ENCODE data around the gene PDE6A.
"Not testable (repeated sequence)": the region's sequence is repeated elsewhere in the genome, so short reads cannot be mapped to it uniquely, and the experiment has no call there.

The PDE6A gene

DNA sequence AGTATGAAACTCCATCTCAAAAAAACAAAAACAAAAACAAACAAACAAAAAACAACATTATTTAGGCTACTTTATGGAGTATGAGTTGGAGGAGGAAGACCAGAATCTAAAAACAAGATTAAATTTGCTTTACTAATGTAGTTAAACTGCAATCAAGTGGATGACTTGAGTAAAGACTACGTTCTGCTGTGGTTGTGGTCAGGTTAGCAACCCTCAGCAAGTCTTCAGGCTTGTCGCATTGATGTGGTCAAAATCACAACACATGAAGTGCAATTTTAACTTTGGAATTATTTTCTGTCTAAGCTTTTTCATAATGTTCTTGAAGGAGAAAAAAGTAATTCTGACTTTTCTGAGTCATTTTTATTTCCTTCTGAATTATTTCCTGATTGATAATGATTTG lies 43.1 kb downstream of the PDE6A start:
- H3K4me1 Mint-ChIP-seq (ENCODE audit: low read depth), result peaks cover 4% of the 10 kb centered on the region
- no peaks in the 10 kb centered on the region for H3K36me3 Mint-ChIP-seq
- H3K9me3 Mint-ChIP-seq (ENCODE audit: low read depth), result no peaks in the 10 kb centered on the region
- peaks cover 8% of the 10 kb centered on the region for H3K27me3 Mint-ChIP-seq
- H3K4me3 Mint-ChIP-seq, result no peak overlapping the region
- H3K27ac Mint-ChIP-seq, result no peak overlapping the region

DNA sequence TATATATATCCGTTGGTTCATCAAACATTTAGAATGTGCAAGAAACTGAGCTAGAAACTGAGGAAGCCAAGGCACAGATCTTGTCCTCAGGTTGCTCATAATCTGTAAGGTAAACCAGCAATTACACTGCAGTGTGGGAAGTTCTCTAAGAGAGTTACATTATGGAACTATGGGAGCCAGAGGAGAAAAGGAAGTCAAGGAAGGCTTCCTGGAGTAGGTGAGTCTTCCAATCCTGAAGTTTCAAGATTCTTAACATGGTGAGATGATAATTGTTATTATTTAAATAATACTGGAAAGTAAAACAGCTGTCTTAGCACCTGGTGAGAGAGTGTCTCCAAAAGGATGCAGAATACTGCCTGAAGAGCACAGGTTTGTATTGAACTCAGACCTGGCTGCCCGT lies 44.2 kb downstream of the PDE6A start:
- Mint-ChIP-seq H3K27me3 (peaks cover 7% of the 10 kb centered on the region), H3K36me3 (no peaks in the 10 kb centered on the region), H3K9me3 (ENCODE audit: low read depth) (no peaks in the 10 kb centered on the region), H3K4me3 (no peak overlapping the region), H3K4me1 (ENCODE audit: low read depth) (peaks cover 4% of the 10 kb centered on the region), H3K27ac (no peak overlapping the region)

DNA sequence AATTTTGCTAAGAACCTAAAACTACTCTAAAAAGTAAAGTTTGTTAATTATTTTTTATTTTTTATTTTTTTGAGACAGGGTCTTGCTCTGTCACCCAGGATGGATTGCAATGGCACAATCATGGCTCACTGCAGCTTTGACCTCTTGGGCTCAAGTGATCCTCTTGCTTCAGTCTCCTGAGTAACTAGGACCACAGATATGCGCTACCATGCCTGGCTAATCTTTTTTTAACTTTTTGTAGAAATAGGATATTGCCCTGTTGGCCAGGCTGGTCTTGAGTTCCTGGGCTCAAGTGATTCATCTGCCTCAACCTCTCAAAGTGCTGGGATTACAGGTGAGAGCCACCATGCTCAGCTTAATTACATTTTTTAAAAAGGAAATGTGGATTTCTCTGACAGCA lies 45.8 kb downstream of the PDE6A start:
- Mint-ChIP-seq H3K4me3 (no peak overlapping the region), H3K36me3 (no peaks in the 10 kb centered on the region), H3K4me1 (ENCODE audit: low read depth) (peaks cover 4% of the 10 kb centered on the region), H3K9me3 (ENCODE audit: low read depth) (no peaks in the 10 kb centered on the region), H3K27me3 (peaks cover 4% of the 10 kb centered on the region), H3K27ac (no peak overlapping the region)

DNA sequence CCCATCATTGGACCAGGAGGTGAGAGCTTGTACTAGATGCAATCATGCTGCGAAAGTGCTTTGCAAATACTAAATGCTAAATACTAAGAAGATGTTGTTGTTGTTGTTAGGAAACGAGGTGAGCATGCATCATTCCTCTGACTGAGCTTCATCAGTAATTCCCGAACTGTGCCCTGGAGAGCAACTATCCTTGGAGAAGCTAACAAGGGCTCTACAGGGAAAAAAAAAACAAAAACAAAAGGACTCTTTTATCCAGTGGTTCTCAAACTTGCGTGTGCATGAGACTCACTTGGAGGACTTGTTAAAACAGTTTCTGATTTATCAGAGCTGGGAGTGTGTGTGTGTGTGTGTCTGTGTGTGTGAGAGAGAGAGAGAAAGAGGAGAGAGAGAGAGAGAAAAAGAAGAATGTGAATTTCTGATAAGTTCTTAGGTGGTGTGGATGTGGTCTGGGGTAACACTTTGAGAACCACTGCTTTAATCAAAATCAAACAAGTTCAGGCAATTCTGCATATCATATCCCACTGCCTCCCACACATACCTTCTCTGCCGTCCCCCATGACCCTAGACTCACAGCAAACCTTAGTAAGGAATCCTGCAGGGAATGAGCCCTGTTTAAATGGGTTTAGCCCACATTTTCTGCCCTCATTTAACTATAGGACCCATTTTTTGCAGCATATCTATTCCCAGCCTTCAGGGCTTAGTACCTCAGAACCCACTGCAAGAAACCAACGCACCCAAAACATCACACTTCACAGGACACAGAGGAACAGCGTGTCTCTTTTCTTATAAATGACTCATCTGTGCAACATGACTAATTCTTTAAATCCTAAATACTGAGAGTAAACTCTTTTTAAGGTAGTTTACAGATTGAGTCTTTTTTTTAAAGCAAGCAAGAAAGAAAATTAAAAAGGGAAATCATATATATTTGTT lies 48.9 kb downstream of the PDE6A start:
- no peak overlapping the region for H3K27ac Mint-ChIP-seq
- H3K4me1 Mint-ChIP-seq (ENCODE audit: low read depth), result no peaks in the 10 kb centered on the region
- no peaks in the 10 kb centered on the region for H3K36me3 Mint-ChIP-seq
- H3K27me3 Mint-ChIP-seq, result peaks cover 4% of the 10 kb centered on the region
- no peak overlapping the region for H3K4me3 Mint-ChIP-seq
- H3K9me3 Mint-ChIP-seq (ENCODE audit: low read depth), result no peaks in the 10 kb centered on the region

DNA sequence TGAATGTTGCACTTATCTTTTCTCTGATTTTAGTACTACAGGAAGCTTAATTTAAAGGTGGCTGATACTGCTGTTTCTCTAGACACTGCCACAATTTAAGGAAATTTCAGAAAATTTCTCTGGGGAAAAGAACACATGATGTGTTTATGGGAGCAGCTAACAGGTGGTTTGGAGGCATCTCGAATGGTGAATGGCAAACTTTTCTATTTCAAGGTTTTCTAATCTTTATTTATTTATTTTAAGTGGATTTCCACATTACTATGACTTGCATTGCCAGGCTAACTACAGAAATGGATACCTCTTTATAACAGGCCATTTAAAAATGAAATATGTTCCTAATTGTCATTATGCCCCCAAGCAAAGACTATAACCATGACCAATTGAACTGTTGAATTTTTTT lies 50.4 kb downstream of the PDE6A start:
- Mint-ChIP-seq H3K9me3 (ENCODE audit: low read depth) (no peaks in the 10 kb centered on the region), H3K27ac (no peak overlapping the region), H3K4me1 (ENCODE audit: low read depth) (no peaks in the 10 kb centered on the region), H3K27me3 (peaks cover under 1% of the 10 kb centered on the region), H3K36me3 (no peaks in the 10 kb centered on the region), H3K4me3 (no peak overlapping the region)

DNA sequence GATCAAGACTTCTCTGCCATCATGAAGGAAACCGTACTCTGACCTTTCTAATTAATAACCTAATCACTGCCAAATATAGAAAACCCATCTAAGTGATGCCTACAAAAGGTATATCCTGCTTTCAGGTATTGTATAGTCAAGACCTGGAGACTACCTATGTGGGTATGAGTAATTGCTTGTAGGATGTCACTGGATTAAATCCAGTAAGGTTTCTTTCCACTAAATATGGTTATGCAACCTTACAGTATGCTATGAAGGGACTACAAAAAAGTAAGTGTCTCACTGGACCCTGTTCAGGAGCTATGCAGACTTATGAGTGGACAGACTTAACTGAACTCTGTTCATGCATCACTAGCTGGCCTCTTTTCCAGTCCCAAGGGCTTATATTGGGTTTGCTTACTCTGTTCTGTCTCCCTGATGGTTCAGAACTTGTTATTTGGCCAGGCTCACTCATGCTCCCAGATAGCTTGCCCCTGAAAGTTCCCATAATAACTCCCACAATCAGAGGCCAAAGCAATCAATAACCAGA lies 51.1 kb downstream of the PDE6A start:
- H3K9me3 Mint-ChIP-seq (ENCODE audit: low read depth), result no peaks in the 10 kb centered on the region
- no peaks in the 10 kb centered on the region for H3K36me3 Mint-ChIP-seq
- H3K27me3 Mint-ChIP-seq, result no peaks in the 10 kb centered on the region
- H3K4me3 Mint-ChIP-seq, result no peak overlapping the region
- no peak overlapping the region for H3K27ac Mint-ChIP-seq
- no peaks in the 10 kb centered on the region for H3K4me1 Mint-ChIP-seq (ENCODE audit: low read depth)

DNA sequence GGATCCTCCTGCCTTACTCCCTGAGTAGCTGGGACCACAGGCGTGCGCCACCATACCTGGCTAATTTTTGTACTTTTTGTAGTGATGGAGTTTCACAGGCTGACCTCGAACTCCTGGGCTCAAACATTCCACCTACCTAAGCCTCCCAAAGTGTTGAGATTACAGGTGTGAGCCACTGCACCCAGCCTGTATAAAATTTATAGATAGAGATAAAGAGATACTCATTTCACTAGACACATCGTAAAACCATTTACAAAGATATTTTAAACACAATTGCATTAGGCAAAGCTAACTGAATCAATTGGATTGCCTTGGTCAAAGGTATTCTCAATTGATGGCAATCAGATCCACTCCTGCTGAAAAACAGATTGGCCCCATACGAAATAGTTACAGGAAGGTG lies 52.0 kb downstream of the PDE6A start:
- Mint-ChIP-seq H3K4me3 (no peak overlapping the region), H3K27ac (no peak overlapping the region), H3K27me3 (no peaks in the 10 kb centered on the region), H3K9me3 (ENCODE audit: low read depth) (no peaks in the 10 kb centered on the region), H3K4me1 (ENCODE audit: low read depth) (no peaks in the 10 kb centered on the region), H3K36me3 (no peaks in the 10 kb centered on the region)

DNA sequence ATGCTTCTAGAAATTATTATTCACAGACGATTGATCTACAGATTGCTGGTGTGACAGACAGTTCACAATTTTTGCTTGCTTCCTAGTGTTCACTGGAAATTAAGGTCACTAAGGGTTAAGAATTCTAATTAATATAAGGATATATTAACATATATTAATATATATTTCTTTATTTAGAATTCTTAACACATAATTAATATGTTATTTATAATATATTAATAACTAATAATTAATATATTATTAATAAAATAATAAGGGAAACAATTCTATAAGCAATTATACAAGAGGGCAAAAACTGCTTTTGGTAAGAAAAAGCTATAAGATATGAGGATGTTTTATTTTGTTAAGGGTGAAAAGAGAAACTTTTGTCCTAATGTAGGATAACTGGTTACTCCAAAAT lies 56.3 kb downstream of the PDE6A start:
- H3K27ac Mint-ChIP-seq, result no peak overlapping the region
- H3K27me3 Mint-ChIP-seq, result peaks cover 2% of the 10 kb centered on the region
- no peaks in the 10 kb centered on the region for H3K36me3 Mint-ChIP-seq
- H3K9me3 Mint-ChIP-seq (ENCODE audit: low read depth), result no peaks in the 10 kb centered on the region
- H3K4me1 Mint-ChIP-seq (ENCODE audit: low read depth), result no peaks in the 10 kb centered on the region
- no peak overlapping the region for H3K4me3 Mint-ChIP-seq

DNA sequence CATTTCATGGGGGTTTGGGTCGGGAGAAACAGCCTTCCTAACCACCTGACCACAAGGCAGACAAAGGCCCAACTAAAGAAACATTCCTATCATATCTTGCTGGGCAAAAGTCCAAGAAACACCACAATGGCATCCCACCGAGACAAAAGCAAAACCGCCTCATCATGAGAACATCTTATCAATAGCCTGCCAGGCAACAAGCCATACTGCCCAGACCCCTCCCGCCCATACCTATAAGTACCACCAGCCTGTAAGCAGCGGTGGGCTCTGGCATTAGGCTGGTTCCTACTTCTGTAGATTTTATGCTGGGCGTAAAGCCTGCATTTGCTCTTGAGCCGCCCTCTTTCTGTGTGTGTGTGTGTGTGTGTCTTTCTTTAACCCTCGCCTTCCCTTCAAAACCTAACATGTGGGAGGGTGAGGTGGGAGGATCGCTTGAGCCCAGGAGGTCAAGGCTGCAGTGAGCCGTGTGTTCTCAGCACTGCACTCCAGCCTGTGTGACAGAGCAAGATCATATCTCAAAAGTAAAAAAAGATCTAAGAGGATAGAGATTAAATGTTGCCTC lies 56.9 kb downstream of the PDE6A start:
- H3K4me3 Mint-ChIP-seq, result no peak overlapping the region
- no peak overlapping the region for H3K27ac Mint-ChIP-seq
- H3K27me3 Mint-ChIP-seq, result peaks cover 2% of the 10 kb centered on the region
- no peaks in the 10 kb centered on the region for H3K9me3 Mint-ChIP-seq (ENCODE audit: low read depth)
- no peaks in the 10 kb centered on the region for H3K4me1 Mint-ChIP-seq (ENCODE audit: low read depth)
- no peaks in the 10 kb centered on the region for H3K36me3 Mint-ChIP-seq

DNA sequence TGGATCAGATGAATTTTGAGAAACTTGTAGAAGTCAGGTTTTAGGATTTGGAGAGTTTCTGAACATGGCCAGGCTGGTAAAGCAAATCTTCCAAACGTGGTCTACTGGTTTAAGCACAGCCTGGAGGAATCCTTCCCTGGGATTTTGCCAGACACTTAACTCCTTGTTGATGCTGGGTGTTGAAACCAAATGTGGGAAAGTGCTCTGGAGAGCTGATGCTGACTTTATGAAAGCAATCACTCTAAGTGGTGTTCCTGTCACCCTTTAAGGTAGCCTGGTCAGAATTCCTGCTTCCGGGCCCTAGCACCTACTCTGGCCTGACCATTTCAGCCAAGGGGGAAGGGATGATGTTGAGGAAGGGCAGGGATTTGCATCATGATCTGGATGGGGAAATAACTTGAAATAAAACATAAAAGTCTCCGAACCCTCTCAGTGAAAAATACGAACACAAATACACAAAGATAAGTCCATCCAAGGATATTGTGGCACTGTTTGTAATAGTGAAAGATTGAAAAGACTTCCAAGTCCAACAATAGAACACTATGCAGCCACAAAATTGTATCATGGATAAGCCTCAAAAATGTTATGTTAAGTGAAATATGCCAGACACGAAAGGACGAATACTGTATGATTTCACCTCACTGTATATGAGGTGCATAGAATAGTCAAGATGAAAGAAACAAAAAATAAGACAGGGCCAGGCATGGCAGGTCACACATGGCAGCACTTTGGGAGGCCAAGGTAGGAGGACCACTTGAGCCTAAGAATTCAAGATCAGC lies 57.7 kb downstream of the PDE6A start:
- Mint-ChIP-seq H3K27me3 (peaks cover 2% of the 10 kb centered on the region), H3K36me3 (no peaks in the 10 kb centered on the region), H3K9me3 (ENCODE audit: low read depth) (no peaks in the 10 kb centered on the region), H3K27ac (no peak overlapping the region), H3K4me1 (ENCODE audit: low read depth) (no peaks in the 10 kb centered on the region), H3K4me3 (no peak overlapping the region)

DNA sequence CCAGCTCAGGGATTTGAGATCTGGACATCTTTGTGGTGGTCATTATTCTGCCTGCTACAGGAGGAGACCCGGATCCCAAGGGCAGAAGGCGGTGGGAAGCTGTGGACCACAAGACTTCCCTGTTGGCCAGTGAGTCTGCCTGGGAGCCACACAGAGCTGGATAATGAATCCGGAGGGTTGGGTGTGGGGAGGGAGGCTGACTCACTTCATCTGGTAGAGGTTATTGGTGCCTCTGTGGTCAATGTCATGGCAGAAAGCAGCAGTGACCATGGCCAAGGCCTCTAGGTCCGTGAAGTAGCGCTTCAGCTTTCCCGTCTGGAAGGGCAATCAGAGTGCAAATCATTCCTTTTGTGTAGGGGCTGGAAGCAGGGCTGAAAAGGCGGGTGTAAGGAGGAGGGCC lies 58.5 kb downstream of the PDE6A start:
- Mint-ChIP-seq H3K36me3 (no peaks in the 10 kb centered on the region), H3K9me3 (ENCODE audit: low read depth) (no peaks in the 10 kb centered on the region), H3K4me1 (ENCODE audit: low read depth) (no peaks in the 10 kb centered on the region), H3K4me3 (no peak overlapping the region), H3K27me3 (peaks cover 2% of the 10 kb centered on the region), H3K27ac (no peak overlapping the region)

DNA sequence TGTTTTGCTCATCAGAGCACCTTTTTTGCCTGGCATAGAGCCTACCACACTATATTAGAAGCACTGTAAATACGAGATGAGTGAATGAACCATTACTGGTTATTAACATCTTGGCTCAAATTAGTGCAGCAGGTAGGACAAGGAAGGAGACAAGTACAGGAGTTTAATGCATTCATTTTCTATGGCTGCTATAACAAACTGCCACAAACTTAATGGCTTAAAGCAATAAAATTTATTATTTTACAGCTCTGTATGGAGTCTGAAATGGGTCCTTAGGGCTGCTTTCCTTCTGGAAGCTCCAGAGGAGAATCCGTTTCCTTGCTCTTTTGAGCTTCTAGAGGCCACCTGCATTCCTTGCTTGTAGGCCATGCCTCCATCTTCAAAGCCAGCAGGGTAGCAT lies 59.1 kb downstream of the PDE6A start:
- no peak overlapping the region for H3K27ac Mint-ChIP-seq
- H3K27me3 Mint-ChIP-seq, result peaks cover 2% of the 10 kb centered on the region
- no peaks in the 10 kb centered on the region for H3K36me3 Mint-ChIP-seq
- H3K9me3 Mint-ChIP-seq (ENCODE audit: low read depth), result no peaks in the 10 kb centered on the region
- no peak overlapping the region for H3K4me3 Mint-ChIP-seq
- H3K4me1 Mint-ChIP-seq (ENCODE audit: low read depth), result no peaks in the 10 kb centered on the region

DNA sequence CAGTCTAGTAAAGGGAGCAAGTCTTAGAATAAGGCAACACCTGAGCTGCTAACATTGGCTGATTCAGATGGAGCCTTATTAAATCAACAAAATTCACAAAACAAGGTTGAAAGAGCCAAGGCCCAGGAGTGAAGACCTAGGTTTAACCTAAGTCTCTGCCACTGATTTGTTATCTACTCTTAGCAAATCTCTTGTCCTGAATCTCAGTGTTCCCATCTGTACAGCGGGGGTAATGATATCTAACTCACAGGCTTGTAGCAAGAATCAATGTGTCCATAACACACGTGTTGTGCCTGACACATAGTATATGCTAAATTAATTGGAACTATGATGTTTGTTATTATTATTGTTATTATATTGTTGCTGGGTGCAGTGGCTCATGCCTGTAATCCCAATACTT lies 61.0 kb downstream of the PDE6A start:
- Mint-ChIP-seq H3K27ac (no peak overlapping the region), H3K27me3 (peaks cover 2% of the 10 kb centered on the region), H3K9me3 (ENCODE audit: low read depth) (no peaks in the 10 kb centered on the region), H3K36me3 (no peaks in the 10 kb centered on the region), H3K4me3 (no peak overlapping the region), H3K4me1 (ENCODE audit: low read depth) (no peaks in the 10 kb centered on the region)

DNA sequence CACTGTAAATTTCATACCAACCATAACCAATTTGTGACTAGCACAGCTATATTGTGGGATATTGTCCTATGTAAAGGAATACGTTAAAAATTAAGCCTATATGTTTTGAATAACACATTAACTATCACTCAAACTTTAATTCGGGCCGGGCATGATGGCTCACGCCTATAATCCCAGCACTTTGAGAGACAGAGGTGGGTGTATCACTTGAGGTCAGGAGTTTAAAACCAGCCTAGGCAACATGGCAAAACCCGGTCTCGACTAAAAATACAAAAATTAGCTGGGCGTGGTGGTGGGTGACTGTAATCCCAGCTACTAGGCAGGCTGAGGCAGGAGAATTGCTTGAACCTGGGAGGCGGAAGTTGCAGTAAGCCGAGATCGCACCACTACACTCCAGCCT lies 62.0 kb downstream of the PDE6A start:
- H3K4me1 Mint-ChIP-seq (ENCODE audit: low read depth); H3K27ac Mint-ChIP-seq; H3K27me3 Mint-ChIP-seq; H3K36me3 Mint-ChIP-seq; H3K4me3 Mint-ChIP-seq; H3K9me3 Mint-ChIP-seq (ENCODE audit: low read depth): not testable (repeated sequence)

DNA sequence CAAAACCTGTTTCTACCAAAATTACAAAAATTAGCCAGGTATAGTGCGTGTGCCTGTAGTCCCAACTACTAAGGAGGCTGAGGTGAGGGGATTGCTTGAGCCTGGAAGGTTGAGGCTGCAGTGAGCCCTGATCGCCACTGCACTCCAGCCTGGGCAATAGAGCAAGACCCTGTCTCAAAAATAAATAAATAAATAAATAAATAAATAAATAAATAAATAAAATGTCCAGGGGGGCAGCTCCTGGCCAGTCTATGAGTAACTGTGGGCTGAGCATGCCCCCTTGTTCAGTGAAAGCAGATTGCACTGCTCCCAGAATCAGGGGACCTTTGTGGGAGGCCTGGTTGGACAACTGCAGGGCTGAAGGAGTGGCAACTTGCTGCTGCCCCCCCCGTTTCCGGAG lies 62.7 kb downstream of the PDE6A start:
- Mint-ChIP-seq H3K27ac (no peak overlapping the region), H3K4me3 (no peak overlapping the region), H3K36me3 (no peaks in the 10 kb centered on the region), H3K9me3 (ENCODE audit: low read depth) (no peaks in the 10 kb centered on the region), H3K27me3 (no peaks in the 10 kb centered on the region), H3K4me1 (ENCODE audit: low read depth) (no peaks in the 10 kb centered on the region)

Data from activated naive CD8-positive, alpha-beta T cell (primary cell).